Activated CD4-positive, alpha-beta T cell treated with anti-CD3 and anti-CD28 coated beads, Interleukin-2, amount 50 U/mL, for 1 hour (primary cell): ENCODE results near the gene NOTUM.

Experiments used
- DNase-seq: peaks from one replicate; pipeline ENCODE4 v3.0.0-alpha.2; 2020

Gene NOTUM

DNA sequence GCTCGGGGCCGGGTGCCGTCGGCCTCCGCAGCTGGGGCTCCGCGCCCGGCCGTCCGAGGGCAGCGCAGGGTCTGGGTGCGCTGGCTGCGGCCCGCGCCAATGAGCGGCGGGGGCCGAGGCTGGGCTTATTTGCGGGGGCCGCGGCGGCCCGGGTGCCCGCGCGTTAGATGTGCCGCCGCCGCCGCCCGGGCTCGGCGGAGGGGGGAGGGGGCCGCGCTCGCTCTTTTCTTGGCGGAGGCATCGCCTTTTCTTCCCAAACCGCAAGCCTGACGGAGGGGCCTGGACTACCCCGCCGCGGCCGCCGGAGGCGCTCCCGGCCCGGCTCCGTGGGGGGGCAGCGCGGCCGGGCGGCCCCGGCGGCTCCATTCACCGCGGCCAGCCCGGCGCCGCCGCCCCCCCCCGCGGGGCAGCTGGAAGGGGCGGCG is at the start of gene NOTUM:
Gene NOTUM, minus strand, starts transcription at position 101 of the 425 bp plus-strand sequence. CDS start 278 bp downstream, outside the sequence.
- no peak for DNase-seq

DNA sequence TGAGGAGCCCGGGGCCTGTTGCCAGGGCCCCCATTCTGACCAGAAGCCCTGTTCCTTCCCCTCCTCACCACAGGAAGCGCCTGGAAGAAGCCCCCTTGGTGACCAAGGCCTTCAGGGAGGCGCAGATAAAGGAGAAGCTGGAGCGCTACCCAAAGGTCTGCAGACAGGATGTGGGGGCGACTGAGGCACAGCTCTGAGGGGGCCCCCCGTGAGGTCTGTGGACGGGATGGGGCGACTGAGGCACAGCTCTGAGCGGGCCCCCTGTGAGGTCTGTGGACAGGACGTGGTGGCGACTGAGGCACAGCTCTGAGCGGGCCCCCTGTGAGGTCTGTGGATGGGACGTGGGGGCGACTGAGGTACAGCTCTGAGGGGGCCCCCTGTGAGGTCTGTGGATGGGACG is 48.4 kb upstream of the NOTUM start:
- DNase-seq: no peak

DNA sequence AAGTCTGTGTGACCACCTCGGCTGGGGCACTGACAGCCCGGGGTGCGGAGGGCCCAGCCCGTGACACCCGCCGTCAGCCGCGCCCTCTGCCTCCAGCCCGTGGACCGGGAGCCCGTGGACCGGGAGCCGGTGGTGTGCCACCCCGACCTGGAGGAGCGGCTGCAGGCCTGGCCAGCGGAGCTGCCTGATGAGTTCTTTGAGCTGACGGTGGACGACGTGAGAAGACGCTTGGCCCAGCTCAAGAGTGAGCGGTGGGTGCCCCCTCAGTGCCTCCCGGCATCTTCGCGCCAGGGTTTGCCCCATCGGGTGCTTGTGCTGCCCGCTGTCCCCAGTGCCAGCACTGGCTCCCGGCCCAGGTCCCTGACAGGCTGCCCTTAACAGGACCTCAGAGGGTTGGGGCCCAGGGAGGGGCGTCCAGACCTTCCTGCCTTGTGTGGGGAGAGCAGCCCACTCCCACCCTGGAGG is 48.0 kb upstream of the NOTUM start:
- DNase-seq: no peak

DNA sequence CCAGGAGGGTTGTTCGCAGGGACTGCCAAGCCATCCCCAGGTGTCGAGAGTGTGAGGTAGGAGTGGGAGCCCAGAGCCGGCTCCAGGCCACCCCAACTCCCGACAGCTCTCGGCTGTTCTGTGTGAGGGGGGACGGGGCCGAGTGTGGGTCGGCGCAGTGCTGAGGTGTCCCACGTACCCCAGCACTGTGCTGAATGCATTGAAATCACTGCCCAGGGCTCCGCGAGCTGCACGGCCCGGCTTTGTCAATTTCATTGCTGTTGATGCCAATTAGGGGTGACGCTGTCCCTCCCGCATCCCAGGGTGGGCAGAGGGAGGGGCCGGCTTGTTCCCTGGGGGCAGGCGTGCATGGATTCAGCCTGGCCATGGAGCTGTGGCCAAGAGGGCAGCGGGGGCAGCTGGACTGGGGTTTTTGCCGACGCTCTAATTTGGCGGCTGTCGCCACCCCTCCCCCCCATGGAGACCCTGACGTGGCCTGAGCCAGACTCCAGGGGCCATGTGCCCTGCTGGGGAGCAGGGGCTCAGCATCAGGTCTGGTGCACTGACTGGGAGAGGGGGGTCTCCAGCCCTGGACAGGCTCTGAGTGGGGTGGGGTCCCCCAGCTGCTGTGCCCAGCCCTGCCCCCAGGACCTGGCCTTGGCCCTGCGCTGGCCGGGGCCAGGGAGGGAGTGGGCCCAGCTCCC is 47.4 kb upstream of the NOTUM start:
- no peak for DNase-seq

DNA sequence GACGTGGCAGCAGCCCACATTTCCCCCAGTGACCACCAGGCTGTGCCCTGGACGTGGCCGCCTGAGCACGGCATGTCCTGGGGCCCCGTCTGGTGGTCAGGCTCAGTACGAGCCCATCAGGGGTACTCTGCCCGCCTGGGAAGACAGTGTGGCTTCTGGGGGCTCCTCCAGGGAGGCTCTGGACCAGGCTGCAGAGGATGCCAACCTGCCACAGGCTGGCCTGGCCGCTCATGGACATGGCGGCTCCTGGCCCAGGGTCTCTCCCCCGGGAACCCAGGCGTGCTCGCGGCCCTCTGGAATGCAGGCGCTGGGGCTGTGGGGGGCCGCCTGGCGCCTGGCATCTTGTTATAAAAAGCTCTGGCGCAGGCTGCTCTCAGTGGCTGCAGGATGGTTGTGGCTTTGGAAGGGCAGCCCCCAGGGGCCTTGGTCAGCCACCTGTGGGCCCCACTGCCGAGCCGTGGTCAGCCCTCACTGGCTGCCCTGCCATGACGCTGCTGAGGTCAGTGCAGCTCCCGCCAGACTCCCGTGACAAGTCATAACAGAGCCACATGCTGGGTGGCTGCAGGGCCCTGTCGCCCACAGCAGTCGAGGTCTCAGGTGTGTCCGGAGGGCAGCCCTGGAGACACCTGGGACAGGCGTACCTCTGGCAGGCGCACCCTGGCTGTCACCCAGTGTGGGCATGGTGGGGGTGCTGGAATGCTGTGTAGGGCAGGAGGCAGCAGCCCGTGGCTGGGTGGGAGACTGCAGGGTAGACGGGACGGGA is 46.7 kb upstream of the NOTUM start:
- no peak for DNase-seq

DNA sequence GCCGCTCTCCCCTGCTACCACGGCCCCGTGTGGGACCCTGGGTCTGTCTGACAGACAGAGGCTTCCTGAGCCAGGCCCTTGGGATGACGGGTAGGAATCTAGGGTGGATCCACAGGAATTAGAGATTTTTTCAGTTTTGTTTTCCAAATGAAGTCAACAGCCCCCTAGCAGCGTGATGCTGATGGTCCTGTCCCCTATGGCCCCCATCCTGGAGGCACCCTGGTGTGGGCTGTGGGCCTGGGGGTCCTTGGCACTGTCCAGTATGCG is 46.2 kb upstream of the NOTUM start:
- no peak for DNase-seq

DNA sequence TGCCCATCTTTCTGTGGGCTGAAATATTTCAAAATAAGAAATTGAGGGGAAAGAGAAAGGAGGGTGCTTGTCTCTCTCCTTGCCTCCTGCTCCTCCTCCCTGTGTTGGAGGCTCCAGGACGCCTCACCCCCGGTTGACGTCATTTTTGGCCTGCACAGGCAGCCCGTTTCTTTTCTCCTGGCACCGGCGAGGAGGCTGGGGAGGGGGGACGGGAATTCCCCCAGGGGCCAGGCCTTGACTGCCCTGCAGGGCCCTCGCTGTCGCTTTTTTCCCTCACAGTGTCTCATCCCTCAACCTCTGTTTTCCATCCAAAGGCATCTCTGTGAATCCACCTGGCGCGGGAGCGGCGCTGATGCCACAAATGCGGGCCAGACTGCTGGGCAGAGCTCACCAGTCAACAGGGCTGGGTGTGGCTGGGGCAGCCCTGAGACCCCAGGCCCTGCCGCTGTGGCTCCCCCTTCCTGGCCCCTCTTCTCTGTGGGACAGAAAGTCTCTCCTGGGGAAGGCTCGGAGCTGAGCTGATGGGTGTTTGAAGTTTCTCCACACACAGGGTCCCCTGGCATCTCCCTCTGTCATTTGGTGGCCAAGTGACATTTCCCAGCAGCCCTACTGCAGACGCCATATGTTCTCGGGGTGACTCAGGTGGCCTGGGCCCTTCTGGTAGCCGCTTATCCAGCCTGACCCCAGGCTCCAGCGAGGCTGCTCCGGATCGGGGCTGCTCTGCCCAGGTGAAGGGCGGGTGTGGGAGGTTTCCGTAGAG is 45.7 kb upstream of the NOTUM start:
- DNase-seq: no peak

DNA sequence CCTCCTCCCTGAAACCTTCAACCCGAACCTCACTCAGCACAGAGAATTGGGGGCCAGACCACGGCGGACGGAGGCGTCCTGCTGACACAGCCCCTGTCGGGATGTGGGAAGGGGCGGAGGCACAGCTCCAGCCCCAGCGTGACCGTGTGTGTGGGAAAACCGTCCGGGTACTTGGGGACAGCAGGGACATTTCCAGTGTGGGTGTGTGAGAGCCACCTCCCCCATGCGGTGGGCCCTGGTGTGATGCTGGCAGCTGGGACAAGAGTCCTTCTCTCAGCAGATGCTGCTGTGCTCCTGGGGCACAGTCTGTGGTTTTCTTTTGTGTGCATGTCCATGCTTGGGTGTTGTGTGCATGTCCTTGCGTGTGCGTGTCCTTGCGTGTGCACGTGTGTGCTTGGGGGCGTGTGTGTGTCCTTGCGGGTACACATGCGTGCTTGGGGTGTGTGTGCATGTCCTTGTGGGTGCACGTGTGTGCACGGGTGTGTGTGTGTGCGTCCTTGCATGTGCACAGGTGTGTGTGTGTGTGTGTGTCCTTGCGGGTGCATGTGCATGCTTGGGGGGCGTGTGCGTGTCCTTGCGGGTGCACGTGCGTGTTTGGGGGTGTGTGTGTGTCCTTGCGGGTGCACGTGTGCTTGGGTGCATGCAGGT is 44.8 kb upstream of the NOTUM start:
- no peak for DNase-seq

DNA sequence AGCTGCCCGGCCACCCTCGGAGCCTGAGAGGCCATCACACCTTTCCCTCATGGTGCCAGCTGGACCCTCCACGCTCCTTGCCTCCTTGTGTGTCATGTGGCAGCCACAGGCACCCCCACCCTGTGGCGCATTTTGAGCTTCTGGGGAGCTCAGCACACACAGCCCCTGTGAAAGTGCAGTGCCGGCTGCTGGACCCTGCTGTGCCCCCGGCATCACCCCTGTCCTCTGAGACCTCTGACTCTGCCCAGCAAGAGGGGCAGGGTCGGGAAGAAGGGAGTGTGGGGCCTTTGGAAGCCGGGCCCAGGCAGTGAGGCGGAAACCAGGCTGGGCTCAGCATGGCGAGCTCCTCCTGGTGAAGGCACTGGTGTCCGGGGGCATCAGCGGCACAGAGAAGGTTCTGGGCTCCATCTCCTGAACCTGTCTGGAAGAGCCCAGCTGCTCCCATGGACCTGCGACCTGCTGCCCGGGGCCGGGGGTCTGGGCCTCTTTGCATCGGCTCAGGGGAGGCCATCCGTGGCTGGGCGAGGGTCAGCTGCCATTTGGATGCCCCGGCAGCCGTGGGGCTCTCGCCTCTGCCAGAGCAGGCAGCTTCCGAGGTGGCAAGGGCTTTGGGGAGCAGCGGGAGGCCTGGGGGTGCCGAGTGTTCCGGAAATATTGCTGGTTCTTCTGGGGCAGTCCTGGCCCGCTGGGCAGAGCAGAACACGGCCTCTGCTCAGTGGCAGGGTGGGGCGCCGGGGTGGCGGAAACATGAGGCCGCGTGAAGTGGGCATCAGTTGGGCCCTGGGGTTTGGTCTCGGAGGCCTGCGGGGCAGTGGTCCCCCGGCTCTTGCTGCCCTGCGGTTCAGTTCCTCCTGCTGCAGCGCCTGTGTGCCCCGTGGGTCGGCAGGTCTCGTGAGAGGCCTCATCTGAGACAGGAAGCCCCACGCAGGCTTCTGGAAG is 43.8 kb upstream of the NOTUM start:
- no peak for DNase-seq

DNA sequence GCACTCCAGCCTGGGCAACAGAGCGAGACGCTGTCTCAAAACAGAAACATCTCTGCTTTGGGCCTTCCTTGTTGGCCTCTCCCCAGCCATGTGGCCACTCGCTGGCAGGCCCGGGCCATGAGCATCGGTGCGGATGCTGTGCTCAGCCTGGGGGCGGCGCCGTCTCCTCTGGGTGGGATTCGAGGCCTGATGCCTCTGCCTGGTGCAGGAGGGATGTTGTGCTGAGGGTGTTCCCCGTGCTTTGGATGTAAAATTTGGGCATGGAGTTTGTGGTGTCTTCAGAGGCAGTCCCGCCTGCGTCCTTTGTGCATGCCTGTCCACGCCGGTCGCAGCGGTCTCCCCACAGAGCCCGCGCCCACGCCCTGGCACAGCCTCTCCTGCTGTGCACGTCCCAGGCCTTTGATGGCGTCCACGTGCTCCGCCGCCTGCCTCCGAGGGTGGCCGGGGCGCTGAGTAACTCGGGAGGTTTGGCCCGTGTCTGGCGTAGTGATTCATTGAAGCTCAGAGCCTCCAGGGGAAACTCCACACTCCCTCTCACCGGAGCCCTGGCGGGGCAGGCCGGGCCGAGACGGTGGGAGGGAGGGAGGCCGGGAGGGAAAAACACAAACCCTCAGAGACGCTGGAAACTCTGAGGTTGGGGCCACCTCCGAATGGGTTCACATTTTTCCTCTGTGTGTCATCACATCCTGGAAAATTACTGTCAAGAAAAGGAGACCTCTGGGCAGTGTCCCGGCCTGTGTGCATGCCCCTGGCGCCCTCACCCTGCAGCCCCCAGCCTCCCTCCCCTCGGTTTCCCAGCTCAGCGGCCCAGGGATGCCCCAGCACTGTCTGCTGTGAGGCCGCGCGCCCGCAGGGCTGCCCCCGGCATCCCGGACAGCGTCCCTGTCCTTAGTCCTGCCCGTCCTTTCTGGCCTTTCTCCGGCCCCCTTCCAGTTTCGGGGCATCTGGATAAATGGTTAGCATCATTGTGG is 42.7 kb upstream of the NOTUM start:
- no peak for DNase-seq

DNA sequence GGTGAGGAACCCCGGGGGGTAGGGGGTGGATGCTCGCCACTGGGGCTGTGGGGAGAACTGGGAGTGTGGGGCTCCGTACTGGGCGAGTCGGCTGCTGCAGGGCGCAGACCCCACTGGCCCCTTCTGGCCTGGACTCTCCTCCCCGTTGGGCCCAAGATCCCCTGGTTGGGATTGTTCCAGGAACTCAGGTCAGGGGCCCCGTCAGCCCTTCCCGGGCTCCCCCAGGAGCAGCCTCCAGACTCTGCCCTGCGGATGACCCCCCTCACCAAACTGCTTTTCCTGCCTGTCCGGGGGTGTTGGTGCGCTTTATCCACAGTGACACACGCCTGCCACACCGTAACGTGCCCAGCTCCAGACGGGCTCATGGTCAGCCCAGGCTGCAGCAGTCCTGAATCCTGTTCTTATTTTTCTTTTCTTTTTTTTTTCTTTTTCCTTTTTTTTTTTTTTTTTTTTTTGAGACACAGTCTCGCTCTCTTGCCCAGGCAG is 40.6 kb upstream of the NOTUM start:
- DNase-seq: no peak

DNA sequence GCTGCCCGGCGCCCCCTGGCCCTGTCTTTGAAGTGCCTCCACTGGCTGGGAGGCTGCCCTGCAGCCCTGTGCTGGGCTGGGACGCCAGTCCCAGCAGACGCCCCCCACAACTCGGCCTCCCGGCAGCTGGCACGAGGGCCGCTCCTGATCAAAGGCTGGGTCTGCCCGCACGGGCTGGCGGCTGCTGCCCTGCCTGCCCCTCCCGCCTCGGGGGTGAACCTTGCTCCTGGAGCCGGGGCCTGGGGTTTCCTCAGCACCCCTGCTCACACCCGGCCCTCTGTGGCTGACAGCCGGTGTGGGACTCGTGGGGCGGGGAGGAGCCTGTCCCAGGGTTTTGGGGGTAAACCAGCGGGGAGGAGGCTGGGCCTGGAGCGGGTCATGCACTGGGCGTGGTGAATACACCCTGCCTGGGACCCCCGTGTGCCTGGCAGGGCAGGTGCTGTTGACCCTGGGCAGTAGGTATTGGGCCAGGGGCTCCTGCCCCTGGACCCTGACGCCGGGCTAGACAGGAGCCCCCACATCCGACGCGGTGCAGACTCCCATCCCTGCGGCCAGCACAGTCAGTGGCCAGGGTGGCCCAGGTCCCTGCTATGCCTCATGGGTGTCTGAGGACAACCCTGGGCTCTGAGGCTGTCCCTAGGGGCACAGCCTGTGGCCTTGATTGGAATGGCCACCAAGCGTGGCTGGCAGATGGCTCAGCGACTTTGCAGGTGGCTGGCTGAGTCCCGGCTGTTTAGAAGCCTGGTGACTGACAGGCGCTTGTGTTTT is 40.0 kb upstream of the NOTUM start:
- DNase-seq: no peak

DNA sequence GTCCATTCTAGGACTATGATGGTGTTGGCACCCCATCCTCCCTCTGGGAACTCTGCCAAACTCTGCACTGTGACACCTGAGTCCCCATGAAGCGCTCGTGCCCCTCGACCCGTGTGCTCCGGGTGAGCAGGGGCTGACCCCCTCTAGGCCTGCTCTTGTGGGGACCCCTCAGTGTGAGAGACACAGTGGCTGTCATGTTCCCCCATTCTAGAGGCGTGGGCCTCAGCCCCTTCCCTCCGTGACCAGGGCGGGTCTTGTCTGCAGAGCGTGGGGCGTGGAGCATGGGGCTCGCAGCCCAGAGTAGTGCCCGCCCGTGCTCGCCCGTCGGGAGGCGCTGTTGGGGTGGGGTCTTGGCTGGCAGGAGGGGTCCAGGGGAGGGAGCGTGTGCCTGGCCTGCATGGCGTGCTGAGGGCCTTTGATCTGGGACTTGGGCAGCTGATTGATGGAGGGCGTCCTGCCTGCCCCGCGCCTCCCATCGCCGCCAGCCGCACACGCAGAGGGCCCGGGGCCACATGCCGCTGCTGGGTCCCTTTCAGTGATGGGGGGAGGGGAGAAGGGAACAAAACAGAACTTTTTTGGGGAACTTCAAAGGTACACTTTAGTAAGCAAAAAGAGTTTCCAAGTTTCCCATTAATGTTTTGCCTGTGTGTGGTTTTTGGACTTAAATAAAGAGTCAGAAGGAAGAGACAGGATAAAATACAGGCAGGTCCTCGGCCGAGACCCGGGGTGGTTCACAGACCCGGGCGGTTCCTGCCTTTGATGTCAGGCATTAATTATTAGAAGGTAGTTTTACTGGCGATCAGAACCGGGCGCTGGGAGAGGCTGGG is 39.2 kb upstream of the NOTUM start:
- DNase-seq: no peak

DNA sequence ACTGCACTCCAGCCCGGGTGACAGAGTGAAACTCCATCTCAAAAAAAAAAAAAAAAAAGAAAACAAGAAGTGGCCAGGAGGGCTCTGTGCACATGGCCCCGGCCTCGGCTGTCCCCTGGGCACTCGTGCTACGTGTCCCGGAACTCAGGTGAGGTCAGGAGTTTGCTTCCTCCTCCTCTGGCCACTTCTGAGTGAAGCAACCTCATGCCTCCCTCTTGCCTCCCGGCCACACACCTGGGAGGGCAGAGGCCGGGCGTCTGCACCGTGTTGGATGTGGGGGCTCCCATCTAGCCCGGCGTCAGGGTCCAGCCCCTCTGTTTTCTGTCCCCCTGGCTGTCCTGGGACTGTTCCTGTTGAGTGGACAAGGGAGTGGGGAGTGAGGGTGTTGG is 38.6 kb upstream of the NOTUM start:
- DNase-seq: no peak

DNA sequence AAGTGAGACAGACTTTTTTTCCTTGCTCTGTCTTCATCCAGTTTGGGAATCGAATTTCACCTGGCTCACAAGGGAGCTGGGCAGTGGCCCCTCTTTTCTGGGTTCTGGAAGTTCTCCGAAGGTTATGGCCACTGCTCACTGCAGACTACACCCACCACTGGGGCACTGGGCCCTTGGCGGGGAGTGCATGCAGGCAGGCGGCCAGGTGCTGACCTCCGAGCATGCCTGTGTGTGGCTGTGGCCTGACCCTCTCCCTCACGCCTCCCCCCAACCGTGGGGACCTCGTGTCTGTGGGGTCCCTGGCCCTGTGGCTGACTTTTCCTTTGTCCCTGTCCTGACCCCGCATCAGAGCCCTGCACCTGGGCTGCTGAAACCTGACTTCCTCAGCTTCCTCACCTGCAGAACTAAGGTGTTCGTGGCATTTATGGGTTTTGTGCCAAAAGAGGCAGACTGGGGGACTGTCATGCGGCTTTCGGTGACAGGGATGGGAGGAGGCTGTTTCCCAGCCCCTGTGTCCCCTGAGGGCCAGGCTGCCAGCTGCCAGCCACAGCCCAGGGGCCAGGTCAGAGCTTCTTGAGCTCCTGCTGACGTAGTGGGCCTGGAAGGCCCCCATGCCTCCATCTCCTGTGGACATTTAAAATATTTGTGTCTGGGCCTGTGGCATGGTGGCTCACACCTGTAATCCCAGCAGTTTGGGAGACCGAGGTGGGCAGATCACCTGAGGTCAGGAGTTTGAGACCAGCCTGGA is 37.9 kb upstream of the NOTUM start:
- no peak for DNase-seq

DNA sequence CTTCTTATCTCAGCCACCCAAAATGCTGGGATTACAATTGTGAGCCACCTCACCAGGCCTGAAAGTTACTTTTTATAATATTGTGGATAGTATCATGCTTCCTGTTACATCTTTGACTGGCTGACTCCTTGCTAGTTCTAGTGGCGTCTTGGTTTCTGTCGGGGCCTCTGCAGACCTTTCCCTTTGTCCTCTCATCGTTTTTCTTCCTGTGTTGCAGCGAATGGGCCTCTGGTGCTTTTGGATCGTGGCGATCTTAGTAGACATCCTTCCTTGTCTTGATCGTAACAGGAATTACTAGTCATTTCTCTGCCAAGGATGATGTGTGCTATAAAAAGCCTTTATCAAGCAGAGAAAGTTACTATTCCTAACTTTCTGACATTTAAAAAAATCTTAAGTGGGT is 37.2 kb upstream of the NOTUM start:
- no peak for DNase-seq

DNA sequence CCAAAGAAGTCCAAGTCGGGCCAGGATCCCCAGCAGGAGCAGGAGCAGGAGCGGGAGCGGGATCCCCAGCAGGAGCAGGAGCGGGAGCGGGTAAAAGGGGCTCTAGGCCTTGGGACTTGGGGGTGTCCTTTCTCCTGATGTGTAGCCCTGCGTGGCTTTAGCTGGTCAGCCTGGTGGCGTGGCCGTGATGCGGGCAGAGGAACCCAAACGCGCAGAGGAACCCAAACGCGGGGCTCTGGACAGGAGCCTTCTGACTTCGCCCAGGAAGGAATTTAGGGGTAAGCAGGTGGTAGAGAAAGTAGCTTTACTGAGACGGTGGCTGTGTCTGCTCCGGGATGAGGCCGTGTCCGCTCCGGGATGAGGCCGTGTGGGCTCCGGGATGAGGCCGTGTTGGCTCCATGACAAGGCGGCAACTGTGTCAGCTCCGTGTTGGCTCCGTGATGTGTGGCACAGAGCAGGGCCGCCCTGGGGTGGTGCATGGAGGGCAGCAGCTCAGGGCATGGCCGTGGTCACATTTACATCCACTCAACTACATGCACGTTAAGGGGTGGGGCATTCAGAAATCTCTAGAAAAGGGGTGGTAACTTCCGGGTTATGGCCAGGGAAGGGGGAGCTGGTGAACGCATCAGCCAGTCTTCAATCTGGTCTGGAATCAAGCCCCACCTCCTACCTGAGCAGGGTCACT is 35.9 kb upstream of the NOTUM start:
- DNase-seq: no peak

DNA sequence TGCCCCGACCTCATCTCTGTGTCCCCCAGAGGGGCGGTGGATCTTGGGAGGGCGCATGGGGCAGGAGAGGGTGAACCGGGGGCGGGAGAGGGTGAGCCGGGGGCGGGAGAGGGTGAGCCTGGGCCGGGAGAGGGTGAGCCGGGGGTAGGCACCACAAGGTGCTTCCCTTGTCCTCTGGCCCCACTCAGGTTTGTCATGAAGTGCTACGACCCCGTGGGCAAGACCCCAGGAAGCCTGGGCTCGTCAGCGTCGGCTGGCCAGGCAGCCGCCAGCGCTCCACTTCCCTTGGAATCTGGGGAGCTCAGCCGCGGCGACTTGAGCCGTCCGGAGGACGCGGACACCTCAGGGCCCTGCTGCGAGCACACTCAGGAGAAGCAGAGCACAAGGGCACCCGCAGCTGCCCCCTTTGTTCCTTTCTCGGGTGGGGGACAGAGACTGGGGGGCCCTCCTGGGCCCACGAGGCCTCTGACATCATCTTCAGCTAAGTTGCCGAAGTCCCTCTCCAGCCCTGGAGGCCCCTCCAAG is 35.3 kb upstream of the NOTUM start:
- no peak for DNase-seq
